Measurements from ENCODE around the gene LPCAT3.
A peak's percentile ranks its signal among the peaks of the same experiment; 100 is the strongest.

The LPCAT3 gene

GRCh38 chr12:6996040-6996441, 22.2 kb downstream of the LPCAT3 start:
- DNase-seq, result peak; percentile 32

- DNase-seq, result no peak
Observed at GRCh38 chr12:6987956-6988553, 30.2 kb downstream of the LPCAT3 start.

GRCh38 chr12:6982532-6982931, 35.7 kb downstream of the LPCAT3 start:
- no peak for DNase-seq

GRCh38 chr12:6981152-6982052, 36.9 kb downstream of the LPCAT3 start:
- no peak for DNase-seq

GRCh38 chr12:6980740-6981139, 37.5 kb downstream of the LPCAT3 start:
- DNase-seq, result no peak

- DNase-seq, result no peak
Observed at GRCh38 chr12:6980075-6980474, 38.2 kb downstream of the LPCAT3 start.

GRCh38 chr12:6979453-6979852, 38.8 kb downstream of the LPCAT3 start:
- DNase-seq, result no peak

- DNase-seq, result no peak
Observed at GRCh38 chr12:6979021-6979420, 39.3 kb downstream of the LPCAT3 start.

GRCh38 chr12:6978611-6979011, 39.7 kb downstream of the LPCAT3 start:
- DNase-seq, result no peak

GRCh38 chr12:6978188-6978587, 40.1 kb downstream of the LPCAT3 start:
- DNase-seq, result no peak

- no peak for DNase-seq
Observed at GRCh38 chr12:6977653-6978052, 40.6 kb downstream of the LPCAT3 start.

GRCh38 chr12:6975297-6976032, 42.8 kb downstream of the LPCAT3 start:
- no peak for DNase-seq

GRCh38 chr12:6974180-6974579, 44.1 kb downstream of the LPCAT3 start:
- no peak for DNase-seq

GRCh38 chr12:6970096-6970527, 48.2 kb downstream of the LPCAT3 start:
- no peak for DNase-seq

- DNase-seq, result no peak
Observed at GRCh38 chr12:6968426-6968825, 49.9 kb downstream of the LPCAT3 start.

GRCh38 chr12:6967651-6968100, 50.6 kb downstream of the LPCAT3 start:
- DNase-seq, result no peak

- no peak for DNase-seq
Observed at GRCh38 chr12:6966351-6966750, 51.9 kb downstream of the LPCAT3 start.

- no peak for DNase-seq
Observed at GRCh38 chr12:6965714-6966113, 52.6 kb downstream of the LPCAT3 start.

- DNase-seq, result peak; percentile 94
Observed at GRCh38 chr12:6965026-6965661, 53.1 kb downstream of the LPCAT3 start.

- DNase-seq, result peak; percentile 68
Observed at GRCh38 chr12:6964605-6965025, 53.7 kb downstream of the LPCAT3 start.

GRCh38 chr12:6963791-6964413, 54.4 kb downstream of the LPCAT3 start:
- no peak for DNase-seq

GRCh38 chr12:6963016-6963731, 55.1 kb downstream of the LPCAT3 start:
- no peak for DNase-seq

Measured in hematopoietic multipotent progenitor cell treated with erythropoietin and hydrocortisone succinate and interleukin-3 and kit ligand, for 8 days (in vitro differentiated cells).